ENCODE data around the gene LIMS4.
"Not testable (repeated sequence)": the region's sequence is repeated elsewhere in the genome, so short reads cannot be mapped to it uniquely, and the experiment has no call there.

LIMS4 gene

DNA sequence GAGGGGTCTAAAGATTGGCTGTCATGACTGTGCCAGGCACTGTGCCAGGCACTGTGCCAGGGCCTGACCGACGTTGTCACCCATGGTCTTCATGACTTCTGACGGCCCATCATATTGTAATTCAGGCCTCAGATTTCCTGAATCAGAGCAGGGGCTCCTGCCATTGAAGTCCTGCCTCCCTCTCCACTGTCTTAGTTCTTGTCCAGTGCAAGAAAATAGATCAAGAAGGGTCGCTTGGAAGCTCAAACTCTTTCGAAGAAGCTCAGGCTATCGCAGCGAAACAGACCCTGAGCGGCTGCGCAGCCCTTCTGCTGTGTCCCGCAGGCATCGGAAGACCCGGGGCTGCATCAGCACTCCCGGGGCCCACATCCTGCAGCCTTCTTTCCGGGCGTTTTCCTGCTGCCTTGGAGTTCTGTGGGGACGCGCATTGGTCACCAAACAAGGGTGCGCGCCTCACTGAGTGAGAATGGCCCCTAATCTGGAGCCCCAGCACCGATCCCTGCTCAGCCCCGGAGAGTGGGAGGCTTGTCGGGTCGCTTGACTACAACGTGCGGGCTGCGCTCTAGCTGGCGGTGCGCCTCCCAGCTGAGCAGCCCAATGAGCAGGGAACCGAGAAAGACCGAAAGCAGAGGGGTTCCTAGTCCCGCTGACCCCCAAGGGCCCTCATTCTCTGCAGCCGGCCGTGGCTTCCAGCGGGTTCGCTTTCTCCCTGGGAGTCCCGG lies 49.6 kb downstream of the LIMS4 start:
- not testable (repeated sequence) for H3K9me3 Mint-ChIP-seq; H3K36me3 Mint-ChIP-seq (ENCODE audit: low read depth); H3K27me3 Mint-ChIP-seq (ENCODE audit: low read depth); H3K4me1 Mint-ChIP-seq; H3K27ac Mint-ChIP-seq; H3K4me3 Mint-ChIP-seq

DNA sequence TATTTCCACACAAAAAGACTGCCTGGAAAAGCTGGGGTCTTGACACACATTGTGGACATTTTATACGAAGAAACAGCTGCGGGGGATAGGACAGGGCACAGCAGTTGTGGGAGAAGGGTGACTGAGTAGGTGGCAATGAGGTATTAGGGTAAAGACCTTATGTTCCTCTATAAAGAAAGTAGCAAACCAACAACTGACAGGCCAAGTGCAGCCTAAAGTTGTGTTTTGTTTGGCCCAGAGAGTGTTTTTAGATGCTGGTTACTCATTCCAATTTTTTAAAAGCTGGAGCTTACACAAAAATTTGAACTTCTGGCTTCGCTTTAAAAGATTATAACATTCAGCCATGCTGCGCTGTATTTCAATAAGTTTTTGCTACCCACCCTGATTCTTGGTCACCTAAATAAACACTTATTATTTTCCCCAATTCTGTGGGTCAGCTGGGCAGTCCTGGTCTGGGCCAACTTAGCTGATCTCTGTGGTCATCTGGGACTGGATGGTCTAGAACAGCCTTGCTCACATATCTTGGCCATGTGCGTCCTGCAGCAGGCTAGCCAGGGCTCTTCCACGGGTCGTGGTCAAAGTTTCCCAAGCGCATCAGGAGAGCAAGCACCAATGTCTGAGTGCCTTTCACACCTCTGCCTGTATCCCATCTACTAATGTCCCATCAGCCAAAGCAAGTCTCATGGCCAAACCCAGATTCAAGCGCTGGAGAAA lies 51.8 kb downstream of the LIMS4 start:
- H3K27ac Mint-ChIP-seq; H3K9me3 Mint-ChIP-seq; H3K4me3 Mint-ChIP-seq; H3K4me1 Mint-ChIP-seq; H3K27me3 Mint-ChIP-seq (ENCODE audit: low read depth); H3K36me3 Mint-ChIP-seq (ENCODE audit: low read depth): not testable (repeated sequence)

DNA sequence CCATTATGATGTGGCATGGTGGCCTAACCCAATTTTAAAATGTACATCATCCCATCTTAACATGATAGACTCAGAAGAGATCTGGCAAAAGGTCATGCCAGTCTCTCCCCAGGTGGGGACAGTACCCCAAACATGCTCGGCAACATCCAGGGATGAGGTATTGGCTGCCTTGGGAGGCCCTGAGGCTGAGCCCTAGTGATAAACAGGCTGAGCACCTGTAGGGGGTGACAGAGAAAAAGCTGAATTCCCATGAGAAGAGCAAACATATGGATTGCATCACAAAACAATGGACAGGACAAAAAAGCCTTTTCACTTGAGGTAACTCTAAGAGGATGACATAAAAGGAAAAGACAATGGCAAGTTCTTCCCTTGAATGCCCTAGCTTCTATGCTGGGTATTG lies 65.5 kb downstream of the LIMS4 start:
- not testable (repeated sequence) for H3K4me3 Mint-ChIP-seq; H3K9me3 Mint-ChIP-seq; H3K27ac Mint-ChIP-seq; H3K27me3 Mint-ChIP-seq (ENCODE audit: low read depth); H3K36me3 Mint-ChIP-seq (ENCODE audit: low read depth); H3K4me1 Mint-ChIP-seq

DNA sequence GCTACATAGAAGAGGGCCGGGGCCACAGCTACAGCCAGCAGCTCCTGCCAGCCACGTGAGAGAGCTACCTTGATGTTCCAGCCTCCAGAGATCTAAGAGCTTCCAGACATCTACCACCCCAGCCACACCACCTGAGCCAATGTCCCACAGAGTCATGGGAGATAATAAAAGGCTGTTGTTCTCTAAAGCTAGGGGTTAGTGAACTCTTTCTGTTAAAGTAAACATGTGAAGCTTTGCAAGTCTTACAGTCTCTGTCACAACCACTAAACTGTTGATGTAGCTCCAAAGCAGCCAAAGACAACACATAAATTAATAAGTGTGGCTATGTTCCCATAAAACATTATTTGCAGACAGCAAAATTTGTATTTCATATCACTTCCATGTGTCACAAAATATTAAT lies 67.6 kb downstream of the LIMS4 start:
- not testable (repeated sequence) for H3K36me3 Mint-ChIP-seq (ENCODE audit: low read depth); H3K9me3 Mint-ChIP-seq; H3K4me1 Mint-ChIP-seq; H3K27me3 Mint-ChIP-seq (ENCODE audit: low read depth); H3K4me3 Mint-ChIP-seq; H3K27ac Mint-ChIP-seq

DNA sequence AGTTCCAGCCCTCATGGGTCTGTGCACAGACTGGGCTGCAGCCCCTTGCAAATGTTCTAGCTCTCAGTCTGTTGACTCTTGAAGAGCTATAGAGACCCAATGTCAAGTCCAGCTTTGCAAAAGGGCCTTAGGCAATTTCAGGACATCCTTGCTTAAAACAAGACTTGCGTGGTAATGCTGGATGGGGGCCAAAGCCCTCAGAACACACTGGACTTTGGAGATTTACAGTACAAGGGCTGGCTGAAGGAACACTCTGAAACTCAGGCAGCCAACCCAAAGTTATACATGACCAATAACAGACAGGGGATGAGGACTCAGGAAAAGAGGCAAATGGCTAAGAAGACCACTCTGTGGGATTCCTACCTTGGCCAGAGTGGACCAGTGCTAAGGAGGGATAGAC lies 68.4 kb downstream of the LIMS4 start:
- H3K27ac Mint-ChIP-seq; H3K27me3 Mint-ChIP-seq (ENCODE audit: low read depth); H3K36me3 Mint-ChIP-seq (ENCODE audit: low read depth): not testable (repeated sequence)

DNA sequence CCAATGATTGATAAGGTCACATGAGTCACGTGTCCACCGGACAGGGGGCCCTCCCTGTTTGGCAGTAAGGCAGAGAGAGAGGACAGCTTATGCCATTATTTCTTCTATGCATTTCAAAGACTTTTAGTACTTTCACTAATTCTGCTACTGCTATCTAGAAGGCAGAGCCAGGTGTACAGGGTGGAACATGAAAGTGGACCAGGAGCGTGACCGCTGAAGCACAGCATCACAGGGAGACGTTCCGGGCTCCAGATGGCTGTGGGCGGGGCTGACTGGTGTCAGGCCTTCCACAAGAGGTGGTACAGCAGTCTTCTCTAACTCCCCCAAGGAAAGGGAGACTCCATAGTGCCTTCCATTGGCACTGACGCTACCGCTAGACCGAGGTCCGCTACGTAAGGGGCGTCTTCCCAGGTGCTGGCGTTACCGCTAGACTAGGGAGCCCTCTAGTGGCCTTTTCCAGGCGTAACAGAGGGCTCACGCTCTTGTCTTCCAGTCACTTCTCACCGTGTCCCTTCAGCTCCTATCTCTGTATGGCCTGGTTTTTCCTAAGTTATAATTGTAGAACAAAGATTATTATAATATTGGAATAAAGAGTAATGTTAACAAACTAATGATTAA lies 71.5 kb downstream of the LIMS4 start:
- H3K9me3 Mint-ChIP-seq; H3K36me3 Mint-ChIP-seq (ENCODE audit: low read depth); H3K27ac Mint-ChIP-seq; H3K4me1 Mint-ChIP-seq; H3K27me3 Mint-ChIP-seq (ENCODE audit: low read depth); H3K4me3 Mint-ChIP-seq: not testable (repeated sequence)

More for the DNA sequence above, 68.4 kb downstream of the LIMS4 start:
- not testable (repeated sequence) for H3K4me1 Mint-ChIP-seq, H3K4me3 Mint-ChIP-seq, H3K9me3 Mint-ChIP-seq

DNA sequence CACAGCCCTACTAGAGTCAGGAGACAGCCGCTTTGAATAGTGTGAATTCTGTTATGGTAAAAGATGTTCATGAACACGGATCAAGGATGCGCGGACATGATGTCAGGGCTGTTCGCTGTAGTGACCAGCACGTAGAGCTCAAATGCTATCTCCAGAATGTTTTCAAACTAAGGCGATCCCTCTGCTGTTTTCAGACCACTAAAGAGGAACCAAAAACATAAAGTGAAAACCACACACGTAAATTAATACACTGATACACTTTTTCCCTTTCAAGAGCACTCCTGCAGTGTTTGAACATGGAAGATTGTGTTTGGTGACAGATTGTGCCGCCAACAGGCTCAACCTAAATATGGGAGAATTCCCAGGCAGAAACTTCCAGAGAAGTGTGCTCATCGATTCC lies 73.2 kb downstream of the LIMS4 start:
- H3K9me3 Mint-ChIP-seq; H3K36me3 Mint-ChIP-seq (ENCODE audit: low read depth); H3K27ac Mint-ChIP-seq; H3K4me1 Mint-ChIP-seq; H3K4me3 Mint-ChIP-seq; H3K27me3 Mint-ChIP-seq (ENCODE audit: low read depth): not testable (repeated sequence)

DNA sequence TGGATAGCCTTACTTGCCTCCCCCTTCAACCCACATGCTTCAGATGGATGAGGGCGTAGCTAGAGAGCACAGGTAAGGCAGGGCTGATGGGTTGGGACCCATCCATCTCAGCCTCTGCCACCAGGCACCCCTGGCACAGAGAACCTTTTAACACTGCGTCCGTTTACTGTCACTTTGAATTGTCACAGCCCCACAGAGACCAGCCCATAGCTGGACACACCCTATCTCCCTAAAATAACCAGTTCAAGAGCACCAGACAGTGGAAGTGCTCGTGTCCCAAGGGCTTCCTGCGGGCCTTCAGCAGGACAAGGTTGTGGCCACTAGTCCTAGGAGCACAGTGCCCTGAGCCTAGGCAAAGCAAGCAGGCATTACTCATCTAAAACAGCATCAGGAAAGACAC lies 76.6 kb downstream of the LIMS4 start:
- H3K4me3 Mint-ChIP-seq, H3K9me3 Mint-ChIP-seq, H3K4me1 Mint-ChIP-seq: not testable (repeated sequence)

More for the DNA sequence above, 76.6 kb downstream of the LIMS4 start:
- not testable (repeated sequence) for H3K27me3 Mint-ChIP-seq (ENCODE audit: low read depth); H3K36me3 Mint-ChIP-seq (ENCODE audit: low read depth); H3K27ac Mint-ChIP-seq

Measured in nephron (organoid).